Testis (tissue), 3 donors: Measurements from ENCODE around the gene PON3. TPM values are rescaled to one million over a fixed set of nuclear protein-coding genes. Genes with fewer than 3 reads are reported as not detected.

Source experiments
- DNase-seq: peaks from one replicate; pipeline ENCODE4 v3.0.0-alpha.2; 2019
- H3K27ac ChIP-seq, 2 donors: fragments of 200-600 bp; sonication (generic); one replicate each; pipeline ENCODE4 v1.5.1; 2019
- H3K27me3 ChIP-seq: fragments of 200-600 bp; sonication (generic); one replicate; pipeline ENCODE4 v1.5.1; 2019
- H3K36me3 ChIP-seq: fragments of 200-600 bp; sonication (generic); one replicate; pipeline ENCODE4 v1.5.1; 2017; ENCODE audit warnings: low read depth; ENCODE audit errors: missing control alignments
- H3K4me1 ChIP-seq: fragments of 200-600 bp; sonication (generic); one replicate; pipeline ENCODE4 v1.5.1; 2019
- H3K4me3 ChIP-seq, 2 donors: fragments of 200-600 bp; sonication (generic); one replicate each; pipeline ENCODE4 v1.5.1; 2017 to 2019
- H3K9me3 ChIP-seq: fragments of 200-600 bp; sonication (generic); one replicate; pipeline ENCODE4 v1.5.1; 2017
- POLR2A ChIP-seq: fragments of 450-650 bp; IDR thresholded peaks from one replicate; pipeline ENCODE4 v1.6.1; 2017; ENCODE audit warnings: antibody characterized with exemption, mild to moderate bottlenecking, moderate library complexity
- WGBS, 2 donors: methylation state at CpG; one replicate each; pipeline ENCODE4 v1.1.5; 2018; 5-methylcytosine and 5-hydroxymethylcytosine counted together
- intact Hi-C: fragments of 100-400 bp; cut with DNase I; formaldehyde crosslinking; loops from one replicate; pipeline ENCODE4 v1.15.1; 2023; ENCODE audit warnings: low total_unique reads
- polyA plus RNA-seq: library from polyadenylated mRNA; stranded (reverse); fragments of 350-450 nt; fragmentation: Illumina TruSeq; extraction: RNeasy Lipid Tissue Mini Kit (QIAGEN cat#74804); gene quantifications from one replicate; pipeline ENCODE4 v1.2.3, GENCODE V29; 2014; ENCODE audit warnings: low read depth, low replicate concordance; ENCODE audit not compliant: insufficient read depth
- total RNA-seq, 2 donors: library from RNA; depleted of rRNA; stranded (reverse); fragments of >200 nt; gene quantifications; one replicate each; pipeline ENCODE4 v1.2.3, GENCODE V29; 2016
- TF ChIP-seq, protein P1 (sequence below), 3 experiments: fragments of 450-650 bp in 2 of 3; fragments of 200-600 bp in 1 of 3; sonication (generic) in 1 of 3; IDR thresholded peaks; one replicate each; pipeline ENCODE4 v1.5.1; 2016 to 2019; ENCODE audit warnings: antibody characterized with exemption in 3 of 3, mild to moderate bottlenecking in 2 of 3, moderate library complexity in 1 of 3

The PON3 gene
- total and polyA plus RNA-seq, 3 donors from 2014 or later: 20.9 to 53.7 (median 27.2) TPM

DNA sequence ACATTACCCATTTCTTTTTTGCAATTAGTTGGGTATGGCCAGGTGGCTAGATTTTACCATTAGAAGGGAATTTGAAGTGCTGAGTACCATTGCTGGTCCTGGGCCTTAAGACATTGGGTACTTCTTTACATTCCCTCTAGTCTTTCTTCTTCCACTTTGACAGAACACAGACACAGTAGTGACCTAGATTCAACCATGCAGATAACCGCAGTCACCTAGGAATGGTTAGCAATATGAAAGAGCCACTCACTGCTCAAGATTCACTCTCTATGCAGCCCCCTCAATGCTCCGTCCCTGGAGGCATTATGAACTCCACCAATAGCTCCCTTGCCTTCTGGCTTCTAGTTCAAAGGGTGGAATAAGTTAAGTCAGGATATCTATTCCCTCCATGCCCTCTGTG, 55.7 kb downstream of the PON3 start:
- intact Hi-C loops: no loop called here
- DNase-seq: no peak
- Histone ChIP-seq H3K27me3 (no peaks in the 10 kb centered on the region), H3K4me3 (no peak overlapping the region), H3K4me1 (no peaks in the 10 kb centered on the region), H3K36me3 (no peaks in the 10 kb centered on the region), H3K27ac (no peak overlapping the region), H3K9me3 (no peaks in the 10 kb centered on the region)
- no peak for TF ChIP-seq POLR2A
- TF ChIP-seq, protein P1, sequence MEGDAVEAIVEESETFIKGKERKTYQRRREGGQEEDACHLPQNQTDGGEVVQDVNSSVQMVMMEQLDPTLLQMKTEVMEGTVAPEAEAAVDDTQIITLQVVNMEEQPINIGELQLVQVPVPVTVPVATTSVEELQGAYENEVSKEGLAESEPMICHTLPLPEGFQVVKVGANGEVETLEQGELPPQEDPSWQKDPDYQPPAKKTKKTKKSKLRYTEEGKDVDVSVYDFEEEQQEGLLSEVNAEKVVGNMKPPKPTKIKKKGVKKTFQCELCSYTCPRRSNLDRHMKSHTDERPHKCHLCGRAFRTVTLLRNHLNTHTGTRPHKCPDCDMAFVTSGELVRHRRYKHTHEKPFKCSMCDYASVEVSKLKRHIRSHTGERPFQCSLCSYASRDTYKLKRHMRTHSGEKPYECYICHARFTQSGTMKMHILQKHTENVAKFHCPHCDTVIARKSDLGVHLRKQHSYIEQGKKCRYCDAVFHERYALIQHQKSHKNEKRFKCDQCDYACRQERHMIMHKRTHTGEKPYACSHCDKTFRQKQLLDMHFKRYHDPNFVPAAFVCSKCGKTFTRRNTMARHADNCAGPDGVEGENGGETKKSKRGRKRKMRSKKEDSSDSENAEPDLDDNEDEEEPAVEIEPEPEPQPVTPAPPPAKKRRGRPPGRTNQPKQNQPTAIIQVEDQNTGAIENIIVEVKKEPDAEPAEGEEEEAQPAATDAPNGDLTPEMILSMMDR (IDR thresholded peaks at IDR 0.05): no peak
- 98 to 100% methylated on average over 2 of the region's 2 CpGs for WGBS, 2 donors

DNA sequence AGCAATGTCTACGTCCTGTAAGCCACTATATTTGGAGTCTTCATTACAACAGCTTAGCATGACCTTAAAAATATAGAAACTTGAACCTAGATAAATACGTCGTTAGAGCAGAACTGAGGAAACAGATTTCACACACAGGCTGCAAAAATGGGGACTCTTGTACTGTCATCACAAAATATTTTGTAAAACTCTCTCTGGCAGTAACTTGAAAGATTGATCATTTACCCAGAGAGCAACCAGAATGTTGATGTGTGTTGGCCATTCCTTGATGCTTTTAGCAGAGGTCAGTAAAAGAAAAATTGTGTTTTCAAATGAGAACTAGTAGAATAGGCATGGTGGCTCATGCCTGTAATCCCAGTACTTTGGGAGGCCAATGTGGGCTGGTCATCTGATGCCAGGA, 57.3 kb downstream of the PON3 start:
- H3K27ac ChIP-seq: no peak overlapping the region
- 64 to 69% methylated on average over 3 of the region's 3 CpGs for WGBS, 2 donors
- no peaks in the 10 kb centered on the region for H3K4me1 ChIP-seq
- no peaks in the 10 kb centered on the region for H3K27me3 ChIP-seq
- intact Hi-C loops: no loop called here
- DNase-seq: no peak
- TF ChIP-seq, protein P1 (IDR thresholded peaks at IDR 0.05): no peak
- TF ChIP-seq POLR2A: no peak
- H3K9me3 ChIP-seq: no peaks in the 10 kb centered on the region
- H3K36me3 ChIP-seq: no peaks in the 10 kb centered on the region
- H3K4me3 ChIP-seq: no peak overlapping the region

DNA sequence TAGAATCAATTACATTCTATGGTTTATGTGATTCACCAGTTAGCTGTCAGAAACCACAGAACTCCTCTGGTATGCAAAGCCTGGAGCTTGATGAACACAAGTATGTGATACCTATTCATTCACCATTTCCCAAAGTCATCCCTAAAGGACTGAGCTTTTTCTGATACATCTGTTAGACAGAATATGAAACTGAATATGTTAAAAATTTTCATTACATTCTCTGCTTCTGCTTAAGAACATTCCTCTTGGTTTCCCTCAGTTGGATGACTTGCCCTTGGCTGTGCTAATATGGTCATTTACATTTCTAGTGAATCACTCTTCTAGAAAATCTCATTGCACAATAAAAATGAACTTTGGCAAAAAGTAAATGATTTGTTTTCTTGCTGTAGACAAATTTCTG, 61.1 kb downstream of the PON3 start:
- Histone ChIP-seq H3K9me3 (no peaks in the 10 kb centered on the region), H3K27ac (no peak overlapping the region), H3K4me1 (no peaks in the 10 kb centered on the region), H3K4me3 (no peak overlapping the region), H3K27me3 (no peaks in the 10 kb centered on the region), H3K36me3 (no peaks in the 10 kb centered on the region)
- intact Hi-C loops: no loop called here
- TF ChIP-seq POLR2A: no peak
- TF ChIP-seq, protein P1 (IDR thresholded peaks at IDR 0.05): no peak
- no peak for DNase-seq

DNA sequence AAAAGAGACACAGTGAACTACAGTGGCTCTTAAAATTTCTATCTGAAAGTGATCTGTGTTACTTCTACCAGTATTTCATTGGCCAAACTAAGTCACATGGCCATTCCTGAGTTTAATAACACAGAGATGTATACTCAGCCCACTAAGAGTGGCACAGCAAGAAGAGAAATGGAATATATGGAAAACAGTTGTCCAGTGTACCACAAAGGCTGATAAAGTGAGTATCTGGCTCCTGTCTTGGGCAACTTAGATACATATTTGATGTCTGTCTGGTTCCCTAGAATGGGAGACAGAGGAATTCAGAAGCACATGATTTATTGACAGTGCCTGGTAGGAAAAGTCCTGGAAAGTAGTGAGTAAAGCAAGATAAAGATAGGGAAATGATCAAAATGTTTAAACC, 61.7 kb downstream of the PON3 start:
- H3K9me3 ChIP-seq: no peaks in the 10 kb centered on the region
- H3K4me1 ChIP-seq: no peaks in the 10 kb centered on the region
- DNase-seq: no peak
- no peaks in the 10 kb centered on the region for H3K36me3 ChIP-seq
- H3K4me3 ChIP-seq: no peak overlapping the region
- TF ChIP-seq, protein P1 (IDR thresholded peaks at IDR 0.05): no peak
- no peak for TF ChIP-seq POLR2A
- no peak overlapping the region for H3K27ac ChIP-seq
- no peaks in the 10 kb centered on the region for H3K27me3 ChIP-seq
- intact Hi-C loops: no loop called here

DNA sequence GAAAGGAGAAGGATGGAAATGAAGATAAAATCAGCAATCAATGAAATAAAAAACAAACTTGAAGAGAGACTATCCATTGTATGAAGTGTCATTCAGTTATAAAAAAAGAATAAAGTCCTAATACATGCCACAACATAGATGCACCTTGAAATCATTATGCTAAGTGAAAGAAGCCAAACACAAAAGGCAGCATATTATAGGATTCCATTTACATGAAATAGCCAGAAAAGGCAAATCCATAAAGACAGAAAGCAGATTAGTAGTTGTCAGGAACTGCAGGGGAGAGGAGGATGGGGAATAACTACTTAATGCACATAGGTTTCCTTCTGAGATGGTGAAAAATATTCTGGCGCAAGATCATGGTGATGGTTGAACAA, 65.2 kb downstream of the PON3 start:
- Histone ChIP-seq H3K4me1 (no peaks in the 10 kb centered on the region), H3K36me3 (no peaks in the 10 kb centered on the region), H3K4me3 (no peak overlapping the region), H3K27ac (no peak overlapping the region), H3K9me3 (no peaks in the 10 kb centered on the region), H3K27me3 (no peaks in the 10 kb centered on the region)
- intact Hi-C loops: no loop called here
- no peak for TF ChIP-seq POLR2A
- TF ChIP-seq, protein P1 (IDR thresholded peaks at IDR 0.05): no peak
- DNase-seq: no peak
- 88 to 98% methylated on average over 1 of the region's 1 CpG for WGBS, 2 donors
